ENCODE results near the gene RAI14.
"Not testable (repeated sequence)": the region's sequence is repeated elsewhere in the genome, so short reads cannot be mapped to it uniquely, and the experiment has no call there.

Gene RAI14

DNA sequence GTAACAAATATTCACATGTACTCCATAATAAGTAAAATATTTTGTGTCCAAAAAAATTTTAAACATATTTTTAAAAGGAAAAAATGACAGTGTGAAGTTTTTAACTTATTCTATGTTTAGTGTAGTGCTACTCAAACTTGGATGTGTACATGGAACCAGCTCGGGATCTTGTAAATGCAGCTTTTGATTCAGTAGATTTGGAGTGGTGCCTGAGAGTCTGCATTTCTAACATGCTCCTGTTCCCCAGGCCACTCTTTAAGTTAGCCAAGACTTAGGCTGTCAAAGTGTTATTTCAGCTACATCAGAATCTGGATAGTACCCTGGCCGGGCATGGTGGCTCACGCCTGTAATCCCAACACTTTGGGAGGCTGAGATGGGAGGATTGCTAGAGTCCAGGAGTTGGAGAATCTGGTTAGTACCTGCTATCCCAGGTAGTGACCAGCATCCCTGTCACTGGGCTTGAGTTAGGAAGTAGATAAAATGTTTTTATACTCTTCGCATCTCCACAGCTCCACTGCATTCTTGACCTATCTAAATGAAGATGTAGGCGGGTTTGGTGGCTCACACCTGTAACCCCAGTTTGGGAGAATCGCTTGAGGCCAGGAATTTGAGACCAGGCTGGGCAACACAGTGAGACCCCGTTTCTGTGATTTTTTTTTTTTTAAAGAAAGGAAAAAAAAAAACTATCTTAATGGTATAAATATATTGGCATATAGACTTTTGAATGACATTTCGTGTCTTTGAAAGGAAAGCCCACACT, 122.1 kb downstream of the RAI14 start:
- Histone ChIP-seq H3K9me3 (ENCODE audit: control insufficient read depth, insufficient read depth, low read length) (no peaks in the 10 kb centered on the region), H3K4me3 (ENCODE audit: low read length) (no peak overlapping the region), H3K79me2 (ENCODE audit: control insufficient read depth, low read length) (no peaks in the 10 kb centered on the region), H3K9me2 (replicated peaks; ENCODE audit: control insufficient read depth, low read length) (no peaks in the 10 kb centered on the region), H4K20me1 (ENCODE audit: control insufficient read depth, insufficient read depth, low read depth, low read length) (no peaks in the 10 kb centered on the region), H3K4me2 (ENCODE audit: low read length) (no peak overlapping the region), H3K27me3 (ENCODE audit: control insufficient read depth, low read length) (no peaks in the 10 kb centered on the region), H3K4me1 (ENCODE audit: control insufficient read depth, low read length) (no peaks in the 10 kb centered on the region), H3K27ac (ENCODE audit: low read depth, low read length) (no peak overlapping the region), H3K36me3 (ENCODE audit: control insufficient read depth, low read length) (no peaks in the 10 kb centered on the region), H3F3A (ENCODE audit: control insufficient read depth, insufficient read depth) (no peaks in the 10 kb centered on the region)
- TF ChIP-seq EZH2phosphoT487 (IDR thresholded peaks at IDR 0.05; ENCODE audit: borderline replicate concordance, low read length) = no peak
- TF ChIP-seq, protein P1, sequence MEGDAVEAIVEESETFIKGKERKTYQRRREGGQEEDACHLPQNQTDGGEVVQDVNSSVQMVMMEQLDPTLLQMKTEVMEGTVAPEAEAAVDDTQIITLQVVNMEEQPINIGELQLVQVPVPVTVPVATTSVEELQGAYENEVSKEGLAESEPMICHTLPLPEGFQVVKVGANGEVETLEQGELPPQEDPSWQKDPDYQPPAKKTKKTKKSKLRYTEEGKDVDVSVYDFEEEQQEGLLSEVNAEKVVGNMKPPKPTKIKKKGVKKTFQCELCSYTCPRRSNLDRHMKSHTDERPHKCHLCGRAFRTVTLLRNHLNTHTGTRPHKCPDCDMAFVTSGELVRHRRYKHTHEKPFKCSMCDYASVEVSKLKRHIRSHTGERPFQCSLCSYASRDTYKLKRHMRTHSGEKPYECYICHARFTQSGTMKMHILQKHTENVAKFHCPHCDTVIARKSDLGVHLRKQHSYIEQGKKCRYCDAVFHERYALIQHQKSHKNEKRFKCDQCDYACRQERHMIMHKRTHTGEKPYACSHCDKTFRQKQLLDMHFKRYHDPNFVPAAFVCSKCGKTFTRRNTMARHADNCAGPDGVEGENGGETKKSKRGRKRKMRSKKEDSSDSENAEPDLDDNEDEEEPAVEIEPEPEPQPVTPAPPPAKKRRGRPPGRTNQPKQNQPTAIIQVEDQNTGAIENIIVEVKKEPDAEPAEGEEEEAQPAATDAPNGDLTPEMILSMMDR (IDR thresholded peaks at IDR 0.05; ENCODE audit: low read depth, low read length, poor library complexity, severe bottlenecking) = no peak

DNA sequence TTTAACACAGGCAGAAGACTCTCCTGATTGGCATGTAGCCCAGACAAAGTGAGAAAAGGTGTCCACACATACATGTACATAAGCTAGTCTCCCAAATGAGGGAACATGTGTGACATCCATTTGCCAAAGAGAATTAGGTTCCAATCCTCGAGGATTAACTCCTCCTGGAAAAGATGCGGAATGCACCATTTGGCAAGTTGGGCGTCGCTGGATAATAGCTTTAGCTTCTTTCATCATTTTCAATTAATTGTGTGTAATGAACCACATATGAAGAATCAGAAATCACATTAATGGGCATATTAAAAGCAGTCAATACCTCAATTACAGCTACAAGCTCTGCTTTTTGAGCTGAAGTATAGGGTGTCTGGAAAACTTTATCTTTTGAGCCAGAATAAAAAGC, 127.8 kb downstream of the RAI14 start:
- not testable (repeated sequence) for H3K4me3 ChIP-seq (ENCODE audit: low read length); H3K27me3 ChIP-seq (ENCODE audit: control insufficient read depth, low read length); H3K9me2 ChIP-seq (replicated peaks; ENCODE audit: control insufficient read depth, low read length); H3K79me2 ChIP-seq (ENCODE audit: control insufficient read depth, low read length); H4K20me1 ChIP-seq (ENCODE audit: control insufficient read depth, insufficient read depth, low read depth, low read length); H3K4me2 ChIP-seq (ENCODE audit: low read length); H3K27ac ChIP-seq (ENCODE audit: low read depth, low read length); H3K36me3 ChIP-seq (ENCODE audit: control insufficient read depth, low read length); H3F3A ChIP-seq (ENCODE audit: control insufficient read depth, insufficient read depth); H3K4me1 ChIP-seq (ENCODE audit: control insufficient read depth, low read length); H3K9me3 ChIP-seq (ENCODE audit: control insufficient read depth, insufficient read depth, low read length)

DNA sequence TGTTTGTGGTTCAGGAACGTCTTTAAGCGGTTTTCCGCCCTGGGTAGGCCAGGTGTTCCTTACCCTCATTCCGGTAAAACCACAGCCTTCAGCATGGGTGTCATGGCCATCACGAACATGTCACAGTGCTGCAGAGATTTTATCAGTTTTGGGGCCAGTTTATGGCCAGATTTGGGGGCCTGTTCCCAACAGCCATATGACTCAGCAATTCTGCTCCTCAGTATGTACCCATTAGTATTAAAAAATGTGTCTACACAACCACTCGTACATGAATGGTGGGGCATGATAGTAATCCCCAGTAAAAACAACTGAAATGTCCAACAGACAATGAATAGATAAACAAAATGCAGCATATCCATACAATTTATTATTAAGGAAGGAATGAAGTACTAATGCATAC, 130.9 kb downstream of the RAI14 start:
- H3F3A ChIP-seq (ENCODE audit: control insufficient read depth, insufficient read depth) = no peaks in the 10 kb centered on the region
- no peaks in the 10 kb centered on the region for H3K9me3 ChIP-seq (ENCODE audit: control insufficient read depth, insufficient read depth, low read length)
- no peaks in the 10 kb centered on the region for H3K79me2 ChIP-seq (ENCODE audit: control insufficient read depth, low read length)
- H4K20me1 ChIP-seq (ENCODE audit: control insufficient read depth, insufficient read depth, low read depth, low read length) = no peaks in the 10 kb centered on the region
- H3K27me3 ChIP-seq (ENCODE audit: control insufficient read depth, low read length) = no peaks in the 10 kb centered on the region
- H3K4me3 ChIP-seq (ENCODE audit: low read length) = no peak overlapping the region
- H3K4me2 ChIP-seq (ENCODE audit: low read length) = no peak overlapping the region
- no peak for TF ChIP-seq EZH2phosphoT487 (IDR thresholded peaks at IDR 0.05; ENCODE audit: borderline replicate concordance, low read length)
- TF ChIP-seq, protein P1 (IDR thresholded peaks at IDR 0.05; ENCODE audit: low read depth, low read length, poor library complexity, severe bottlenecking) = no peak
- H3K27ac ChIP-seq (ENCODE audit: low read depth, low read length) = no peak overlapping the region
- H3K4me1 ChIP-seq (ENCODE audit: control insufficient read depth, low read length) = no peaks in the 10 kb centered on the region
- no peaks in the 10 kb centered on the region for H3K36me3 ChIP-seq (ENCODE audit: control insufficient read depth, low read length)
- H3K9me2 ChIP-seq (replicated peaks; ENCODE audit: control insufficient read depth, low read length) = no peaks in the 10 kb centered on the region

DNA sequence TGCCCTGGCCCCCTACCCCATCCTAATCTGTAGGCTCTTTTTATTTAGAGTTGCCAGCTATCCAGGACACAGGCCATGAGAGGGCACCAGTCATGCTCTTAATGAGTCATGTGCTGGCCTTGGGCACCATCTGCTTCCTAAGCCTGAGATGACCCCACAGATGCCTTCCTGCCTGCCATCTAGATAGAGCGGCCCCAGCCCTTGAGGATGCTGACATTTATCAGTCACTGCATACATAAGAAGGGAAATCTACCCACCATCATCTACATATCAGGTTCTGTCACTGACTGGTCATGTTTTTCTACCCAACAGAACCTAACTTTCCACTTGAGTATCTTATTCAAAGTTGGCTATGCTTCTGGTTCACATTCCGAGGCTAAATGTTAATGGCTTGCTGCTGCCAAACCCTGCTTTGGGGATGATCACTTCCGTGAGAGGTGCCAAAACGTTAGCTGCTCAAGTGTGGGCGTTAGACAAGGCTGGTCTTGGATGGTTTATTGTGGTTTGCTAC, 132.9 kb downstream of the RAI14 start:
- Histone ChIP-seq H3K27me3 (ENCODE audit: control insufficient read depth, low read length) (no peaks in the 10 kb centered on the region), H3F3A (ENCODE audit: control insufficient read depth, insufficient read depth) (no peaks in the 10 kb centered on the region), H3K4me1 (ENCODE audit: control insufficient read depth, low read length) (no peaks in the 10 kb centered on the region), H3K79me2 (ENCODE audit: control insufficient read depth, low read length) (no peaks in the 10 kb centered on the region), H3K27ac (ENCODE audit: low read depth, low read length) (no peak overlapping the region), H3K4me2 (ENCODE audit: low read length) (no peak overlapping the region), H3K36me3 (ENCODE audit: control insufficient read depth, low read length) (no peaks in the 10 kb centered on the region), H4K20me1 (ENCODE audit: control insufficient read depth, insufficient read depth, low read depth, low read length) (no peaks in the 10 kb centered on the region), H3K9me3 (ENCODE audit: control insufficient read depth, insufficient read depth, low read length) (no peaks in the 10 kb centered on the region), H3K9me2 (replicated peaks; ENCODE audit: control insufficient read depth, low read length) (no peaks in the 10 kb centered on the region), H3K4me3 (ENCODE audit: low read length) (no peak overlapping the region)
- no peak for TF ChIP-seq EZH2phosphoT487 (IDR thresholded peaks at IDR 0.05; ENCODE audit: borderline replicate concordance, low read length)
- TF ChIP-seq, protein P1 (IDR thresholded peaks at IDR 0.05; ENCODE audit: low read depth, low read length, poor library complexity, severe bottlenecking) = no peak
